HG03442 (cell line): Measurements from ENCODE around the gene ADAMTS15.

Experiments used
- ATAC-seq: cut with Tn5 transposase; IDR thresholded peaks from one replicate; pipeline ENCODE4 v1.9.1; 2021; ENCODE audit warnings: mild to moderate bottlenecking, moderate library complexity; ENCODE audit not compliant: unreplicated experiment

Gene ADAMTS15

DNA sequence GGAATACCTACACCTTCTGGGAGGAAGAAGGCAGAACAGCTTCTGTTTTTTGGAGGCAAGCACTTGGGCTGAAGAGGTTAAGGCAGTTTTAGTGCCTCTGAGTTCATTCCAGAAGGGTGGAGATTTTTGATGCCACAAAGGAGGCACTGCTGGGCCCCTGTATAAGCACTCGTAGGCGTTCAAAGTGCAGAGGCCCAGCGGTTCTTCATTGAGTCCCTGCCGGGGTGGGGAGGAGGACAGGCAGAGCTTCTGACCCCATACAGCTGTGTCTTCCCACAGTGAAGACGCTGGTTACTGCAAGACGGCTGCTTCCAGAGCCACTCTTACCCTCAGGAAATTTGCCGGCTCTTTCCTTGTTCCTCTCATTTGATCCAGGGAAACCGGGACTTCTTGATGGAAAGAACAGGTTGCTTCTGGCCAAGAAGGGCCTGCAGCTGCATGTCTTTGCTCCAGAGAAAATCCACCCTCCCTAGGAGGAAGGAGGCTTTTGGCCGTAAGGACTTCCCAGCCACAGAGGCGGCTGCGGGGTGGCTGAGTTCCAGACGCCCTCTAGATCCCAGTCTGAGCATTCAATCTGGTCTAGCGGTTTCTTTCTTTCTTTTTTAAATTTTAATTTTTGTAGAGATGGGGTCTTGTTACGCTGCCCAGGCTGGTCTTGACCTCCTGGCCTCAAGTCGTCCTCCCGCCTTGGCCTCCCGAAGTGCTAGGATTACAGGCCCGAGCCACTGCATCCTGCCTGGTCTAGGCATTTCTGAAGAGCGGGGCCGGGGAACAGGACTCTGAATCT lies 9.4 kb downstream of the ADAMTS15 start:
- ATAC-seq, result no peak

DNA sequence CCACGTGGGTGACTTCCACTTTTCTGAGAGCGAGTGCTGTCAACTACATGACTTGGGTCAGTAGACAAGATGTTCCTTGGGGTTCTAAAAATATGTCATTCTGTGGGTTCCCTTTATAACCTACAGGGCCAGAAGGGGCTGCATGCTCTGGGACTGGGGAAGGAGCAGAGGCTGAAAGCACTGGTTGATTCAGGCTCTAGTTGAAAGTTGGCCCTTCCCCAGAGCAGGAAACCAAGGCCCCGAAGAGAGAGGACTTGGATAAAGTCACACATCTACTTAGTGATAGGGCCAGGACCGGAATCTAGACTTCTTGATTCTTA lies 9.9 kb downstream of the ADAMTS15 start:
- ATAC-seq, result no peak

DNA sequence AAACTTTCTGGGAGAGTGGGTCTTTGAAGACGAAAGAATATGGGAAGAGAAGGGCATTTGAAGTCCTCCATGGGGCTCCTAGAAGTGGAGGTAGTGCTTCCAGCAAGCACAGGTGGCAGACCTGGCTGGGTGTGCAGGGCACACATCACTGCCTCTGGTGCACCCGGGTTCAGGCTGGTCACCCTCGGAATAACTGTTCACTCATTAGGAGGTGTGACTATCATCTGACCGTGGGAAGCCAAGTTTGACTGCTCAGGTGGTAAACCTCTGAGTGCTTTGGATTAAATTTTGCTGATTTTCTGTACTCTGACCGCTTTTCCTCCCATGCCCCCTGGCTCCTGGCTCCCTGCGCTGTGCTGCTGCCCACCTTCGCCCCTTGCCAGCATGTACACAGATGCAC lies 11.1 kb downstream of the ADAMTS15 start:
- no peak for ATAC-seq

DNA sequence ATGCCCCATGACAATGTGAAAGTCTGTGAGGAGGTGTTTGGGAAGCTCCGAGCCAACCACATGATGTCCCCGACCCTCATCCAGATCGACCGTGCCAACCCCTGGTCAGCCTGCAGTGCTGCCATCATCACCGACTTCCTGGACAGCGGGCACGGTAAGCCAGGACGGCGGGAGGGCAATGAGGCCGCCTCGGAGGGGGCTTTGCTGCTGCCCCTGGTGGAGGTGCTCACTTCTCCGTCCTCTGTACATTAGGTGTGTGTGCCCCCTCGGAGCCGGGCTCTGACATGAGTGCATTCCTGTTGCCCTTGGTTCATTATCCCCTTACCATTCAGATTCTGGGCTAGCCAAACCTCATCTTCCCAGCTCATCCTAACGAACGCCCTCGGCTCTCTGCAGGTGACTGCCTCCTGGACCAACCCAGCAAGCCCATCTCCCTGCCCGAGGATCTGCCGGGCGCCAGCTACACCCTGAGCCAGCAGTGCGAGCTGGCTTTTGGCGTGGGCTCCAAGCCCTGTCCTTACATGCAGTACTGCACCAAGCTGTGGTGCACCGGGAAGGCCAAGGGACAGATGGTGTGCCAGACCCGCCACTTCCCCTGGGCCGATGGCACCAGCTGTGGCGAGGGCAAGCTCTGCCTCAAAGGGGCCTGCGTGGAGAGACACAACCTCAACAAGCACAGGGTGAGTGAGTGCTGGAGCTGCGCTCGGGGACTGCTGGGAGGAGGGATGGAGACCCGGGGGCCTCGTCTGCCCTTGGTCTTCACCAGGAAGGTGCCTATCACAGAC lies 13.8 kb downstream of the ADAMTS15 start:
- ATAC-seq, result no peak

DNA sequence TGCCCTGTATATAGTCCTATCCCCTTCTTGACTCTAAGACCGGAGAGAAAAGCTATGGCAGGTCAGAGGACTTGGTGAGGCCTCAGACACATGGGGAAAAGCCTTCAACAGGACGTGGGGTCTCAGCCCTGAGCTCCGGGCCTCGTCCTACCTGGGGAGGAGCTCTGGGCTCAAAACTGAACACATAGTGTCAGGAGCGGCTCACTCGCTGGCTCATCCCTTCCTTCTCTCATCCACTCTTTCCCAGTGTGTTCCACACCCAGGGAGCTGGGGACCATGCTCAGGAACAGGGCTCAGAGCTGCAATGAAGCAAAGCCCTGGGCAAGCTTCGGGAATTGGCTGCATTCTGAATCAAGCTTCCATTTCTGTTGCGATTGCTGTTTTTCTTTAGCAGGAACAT lies 14.5 kb downstream of the ADAMTS15 start:
- ATAC-seq, result no peak

DNA sequence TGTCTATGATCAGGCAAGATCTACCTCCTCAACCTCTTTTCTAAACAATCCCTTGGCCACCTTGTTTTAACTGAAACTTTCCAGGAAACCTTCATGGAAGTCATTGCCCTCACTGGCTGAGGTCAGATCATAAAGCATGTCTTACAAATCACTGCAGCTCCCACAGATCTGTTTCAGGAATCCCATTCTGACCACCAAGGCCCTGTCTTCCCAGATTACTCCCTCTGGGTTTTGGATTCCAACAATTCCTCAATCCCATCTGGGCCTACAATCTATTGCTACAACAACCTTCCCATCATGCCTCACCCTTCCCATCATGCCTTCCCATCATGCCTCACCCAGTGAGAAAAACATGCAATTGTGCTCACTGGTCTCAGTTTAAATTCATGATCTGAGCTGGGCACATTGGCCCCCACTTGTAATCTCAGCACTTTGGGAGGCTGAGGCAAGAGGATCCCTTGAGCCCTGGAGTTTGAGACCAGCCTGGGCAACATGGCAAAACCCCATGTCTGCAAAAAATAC lies 15.9 kb downstream of the ADAMTS15 start:
- ATAC-seq, result no peak

DNA sequence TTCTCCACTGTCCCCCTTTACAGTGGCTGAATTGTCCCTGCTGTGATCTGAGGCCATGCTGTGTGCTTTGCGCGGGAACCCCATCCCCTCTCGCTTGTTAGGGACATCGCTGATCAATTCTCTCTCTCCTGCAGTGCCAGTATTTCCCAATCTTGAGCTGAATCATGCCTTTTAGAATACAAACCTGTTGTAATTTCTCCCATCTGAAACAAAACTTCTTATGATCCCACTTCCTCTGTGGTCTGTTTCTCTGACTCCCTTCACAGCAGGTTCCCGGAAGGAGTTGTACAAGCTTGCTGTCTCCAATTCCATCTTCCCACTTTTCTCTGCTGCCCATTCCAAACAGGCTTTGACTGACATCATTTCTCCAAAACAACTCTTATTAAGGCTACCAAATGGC lies 16.8 kb downstream of the ADAMTS15 start:
- ATAC-seq, result no peak

DNA sequence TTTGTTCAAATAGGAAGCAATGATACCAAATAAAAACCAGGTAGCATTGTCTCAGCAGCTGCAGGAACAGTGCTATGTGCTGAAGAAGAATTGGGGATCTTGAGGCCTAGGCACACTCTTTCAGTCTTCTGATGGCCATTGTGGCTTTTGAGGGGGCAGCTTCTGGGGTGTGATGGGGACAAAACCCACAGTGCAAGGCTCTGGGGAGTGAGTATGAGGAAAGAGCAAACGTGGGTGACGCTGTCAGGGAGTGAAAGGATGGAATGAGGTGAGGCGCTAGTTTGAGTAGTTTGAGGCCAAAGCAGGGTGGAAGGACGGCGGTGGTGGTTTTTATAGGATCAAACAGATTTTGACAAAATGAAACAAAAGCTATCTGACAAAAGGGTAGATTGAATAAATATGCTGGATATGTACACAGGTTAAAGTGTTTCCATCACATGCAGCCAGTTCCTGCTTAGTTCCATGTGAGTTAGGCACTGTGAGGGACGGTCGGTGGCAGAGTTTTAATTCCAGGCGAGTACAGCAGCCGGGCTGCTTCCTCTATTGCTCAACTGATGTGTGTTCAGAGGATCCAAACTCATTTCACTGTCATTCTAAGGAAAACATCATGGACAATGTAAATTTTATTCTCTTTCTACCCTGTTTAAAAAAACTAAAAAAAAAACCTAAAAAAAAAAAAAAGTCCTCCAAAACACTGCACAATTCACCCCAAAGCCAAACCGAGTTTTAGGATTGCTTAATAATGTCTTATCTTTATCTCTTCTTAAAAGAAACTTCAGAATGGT lies 18.9 kb downstream of the ADAMTS15 start:
- no peak for ATAC-seq

DNA sequence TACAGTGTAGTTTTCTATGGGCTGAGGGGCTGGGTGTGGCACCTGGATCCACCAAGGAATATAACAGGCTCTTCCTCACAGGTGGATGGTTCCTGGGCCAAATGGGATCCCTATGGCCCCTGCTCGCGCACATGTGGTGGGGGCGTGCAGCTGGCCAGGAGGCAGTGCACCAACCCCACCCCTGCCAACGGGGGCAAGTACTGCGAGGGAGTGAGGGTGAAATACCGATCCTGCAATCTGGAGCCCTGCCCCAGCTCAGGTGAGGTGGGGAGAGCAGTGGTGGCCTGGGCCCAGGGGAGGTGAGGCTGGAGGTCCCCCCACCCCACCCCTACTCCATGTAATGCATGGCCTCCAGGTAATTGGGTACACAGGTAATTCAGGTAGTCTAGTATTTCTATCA lies 20.7 kb downstream of the ADAMTS15 start:
- ATAC-seq, result no peak

DNA sequence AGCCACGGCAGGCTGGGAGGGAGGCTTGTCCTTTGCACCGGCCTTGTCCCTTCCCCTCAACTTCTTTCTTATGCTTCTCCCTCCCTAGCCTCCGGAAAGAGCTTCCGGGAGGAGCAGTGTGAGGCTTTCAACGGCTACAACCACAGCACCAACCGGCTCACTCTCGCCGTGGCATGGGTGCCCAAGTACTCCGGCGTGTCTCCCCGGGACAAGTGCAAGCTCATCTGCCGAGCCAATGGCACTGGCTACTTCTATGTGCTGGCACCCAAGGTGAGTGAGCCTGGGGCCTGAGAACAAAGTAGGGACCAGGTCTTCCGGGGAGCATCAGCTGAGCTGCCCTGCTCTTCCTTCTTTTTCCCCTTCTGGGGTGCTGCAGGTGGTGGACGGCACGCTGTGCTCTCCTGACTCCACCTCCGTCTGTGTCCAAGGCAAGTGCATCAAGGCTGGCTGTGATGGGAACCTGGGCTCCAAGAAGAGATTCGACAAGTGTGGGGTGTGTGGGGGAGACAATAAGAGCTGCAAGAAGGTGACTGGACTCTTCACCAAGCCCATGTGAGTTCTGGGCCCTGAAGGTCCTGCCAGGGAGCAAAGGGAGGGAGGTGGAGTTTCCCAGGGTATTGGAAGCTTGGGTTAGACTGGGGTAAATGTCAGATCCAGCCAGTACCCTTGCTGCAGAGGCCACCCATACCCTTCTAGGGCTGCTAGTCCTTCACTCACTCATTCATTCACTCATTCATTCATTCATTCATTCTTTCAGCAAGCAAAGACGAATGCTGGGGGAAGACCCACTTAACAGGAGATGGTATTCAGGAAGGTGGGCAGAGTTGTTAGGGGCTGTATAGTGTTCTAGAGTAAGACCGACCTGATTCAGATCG lies 22.6 kb downstream of the ADAMTS15 start:
- ATAC-seq, result no peak

DNA sequence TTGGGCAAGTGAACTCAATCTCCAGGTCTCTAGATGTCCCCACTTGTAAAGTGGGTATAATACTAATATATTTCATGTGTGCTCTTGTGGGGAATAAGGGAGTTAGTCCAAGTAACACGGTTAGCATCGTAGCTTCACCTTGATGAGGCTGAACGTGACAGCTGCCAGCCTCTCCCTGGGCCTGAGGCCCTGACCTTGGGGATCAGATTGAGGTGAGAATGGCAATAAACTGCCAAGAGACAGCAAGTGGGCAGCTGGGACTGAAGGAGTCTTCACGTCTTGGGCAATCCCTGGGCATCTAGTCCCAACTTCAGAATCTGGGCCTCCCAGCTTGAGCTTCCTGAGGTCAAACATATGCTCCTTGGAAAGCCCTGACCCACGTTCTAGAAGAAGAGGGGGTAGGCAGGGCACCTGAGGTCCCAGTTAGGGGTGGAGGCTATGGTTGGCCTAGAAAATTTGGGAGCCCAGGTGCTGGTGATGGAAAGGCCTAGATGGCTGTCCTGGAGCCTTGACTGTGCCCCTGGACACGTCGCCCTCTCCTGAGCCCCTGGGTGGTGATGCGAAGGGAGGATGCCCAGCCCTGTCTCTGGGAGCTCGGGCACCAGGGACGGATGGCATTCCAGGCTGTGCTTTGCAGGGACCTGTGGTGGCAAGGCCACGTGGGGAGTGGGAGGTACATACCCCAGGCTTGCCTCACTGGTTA lies 23.4 kb downstream of the ADAMTS15 start:
- ATAC-seq, result no peak

DNA sequence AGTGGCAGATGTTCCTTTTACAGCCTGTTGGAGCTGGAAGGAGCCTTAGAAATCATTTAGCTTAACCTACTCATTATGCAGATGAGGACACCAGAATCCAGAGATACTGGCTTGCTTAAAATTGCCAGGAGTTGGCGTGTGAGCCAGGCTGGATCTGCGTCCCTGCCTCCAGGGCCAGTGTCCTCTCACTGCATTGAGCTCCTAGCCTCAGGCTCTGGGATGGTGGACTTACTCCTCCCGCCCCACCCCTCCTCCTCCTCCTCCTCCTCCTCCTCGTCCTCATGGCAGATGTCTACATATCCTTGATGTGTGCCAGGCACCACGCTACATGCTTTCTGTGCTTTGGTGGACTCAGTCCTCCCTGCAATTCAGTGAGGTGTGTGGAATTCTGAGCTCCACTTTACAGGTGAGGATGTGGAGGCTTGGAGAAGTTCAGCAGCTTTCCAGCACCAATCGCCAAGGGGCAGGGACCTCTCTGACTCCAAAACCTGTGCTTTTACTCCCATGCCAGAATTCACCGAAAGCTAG lies 24.1 kb downstream of the ADAMTS15 start:
- no peak for ATAC-seq

DNA sequence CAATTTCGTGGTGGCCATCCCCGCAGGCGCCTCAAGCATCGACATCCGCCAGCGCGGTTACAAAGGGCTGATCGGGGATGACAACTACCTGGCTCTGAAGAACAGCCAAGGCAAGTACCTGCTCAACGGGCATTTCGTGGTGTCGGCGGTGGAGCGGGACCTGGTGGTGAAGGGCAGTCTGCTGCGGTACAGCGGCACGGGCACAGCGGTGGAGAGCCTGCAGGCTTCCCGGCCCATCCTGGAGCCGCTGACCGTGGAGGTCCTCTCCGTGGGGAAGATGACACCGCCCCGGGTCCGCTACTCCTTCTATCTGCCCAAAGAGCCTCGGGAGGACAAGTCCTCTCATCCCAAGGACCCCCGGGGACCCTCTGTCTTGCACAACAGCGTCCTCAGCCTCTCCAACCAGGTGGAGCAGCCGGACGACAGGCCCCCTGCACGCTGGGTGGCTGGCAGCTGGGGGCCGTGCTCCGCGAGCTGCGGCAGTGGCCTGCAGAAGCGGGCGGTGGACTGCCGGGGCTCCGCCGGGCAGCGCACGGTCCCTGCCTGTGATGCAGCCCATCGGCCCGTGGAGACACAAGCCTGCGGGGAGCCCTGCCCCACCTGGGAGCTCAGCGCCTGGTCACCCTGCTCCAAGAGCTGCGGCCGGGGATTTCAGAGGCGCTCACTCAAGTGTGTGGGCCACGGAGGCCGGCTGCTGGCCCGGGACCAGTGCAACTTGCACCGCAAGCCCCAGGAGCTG lies 24.8 kb downstream of the ADAMTS15 start:
- ATAC-seq, result no peak

DNA sequence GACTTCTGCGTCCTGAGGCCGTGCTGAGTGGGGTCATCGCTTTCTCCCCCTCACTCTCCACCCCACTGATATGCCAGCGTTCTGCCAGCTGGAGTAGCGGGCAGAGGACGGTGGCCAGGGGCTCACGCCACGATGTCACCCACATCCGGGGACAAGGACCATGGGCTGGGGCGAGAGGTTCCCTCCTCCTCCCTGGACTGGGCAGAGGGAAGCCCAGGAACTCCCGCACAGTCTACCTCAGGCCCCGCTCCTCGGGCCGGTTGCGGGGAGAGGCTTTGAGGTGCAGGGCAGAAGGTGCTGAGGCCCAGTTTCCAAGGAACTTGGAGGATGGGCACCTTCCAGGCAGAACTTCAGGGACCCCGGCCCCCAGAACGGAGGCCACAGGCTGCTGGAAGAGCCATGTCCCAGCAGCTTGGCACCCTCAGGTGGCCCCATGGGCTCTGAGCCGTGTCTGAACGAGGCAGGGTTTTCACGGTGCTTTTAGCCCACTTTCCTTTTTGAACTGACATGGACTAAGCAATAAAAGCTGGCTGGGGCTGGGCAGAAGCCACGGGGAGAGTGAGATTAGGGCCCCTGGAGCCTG lies 25.4 kb downstream of the ADAMTS15 start:
- no peak for ATAC-seq

DNA sequence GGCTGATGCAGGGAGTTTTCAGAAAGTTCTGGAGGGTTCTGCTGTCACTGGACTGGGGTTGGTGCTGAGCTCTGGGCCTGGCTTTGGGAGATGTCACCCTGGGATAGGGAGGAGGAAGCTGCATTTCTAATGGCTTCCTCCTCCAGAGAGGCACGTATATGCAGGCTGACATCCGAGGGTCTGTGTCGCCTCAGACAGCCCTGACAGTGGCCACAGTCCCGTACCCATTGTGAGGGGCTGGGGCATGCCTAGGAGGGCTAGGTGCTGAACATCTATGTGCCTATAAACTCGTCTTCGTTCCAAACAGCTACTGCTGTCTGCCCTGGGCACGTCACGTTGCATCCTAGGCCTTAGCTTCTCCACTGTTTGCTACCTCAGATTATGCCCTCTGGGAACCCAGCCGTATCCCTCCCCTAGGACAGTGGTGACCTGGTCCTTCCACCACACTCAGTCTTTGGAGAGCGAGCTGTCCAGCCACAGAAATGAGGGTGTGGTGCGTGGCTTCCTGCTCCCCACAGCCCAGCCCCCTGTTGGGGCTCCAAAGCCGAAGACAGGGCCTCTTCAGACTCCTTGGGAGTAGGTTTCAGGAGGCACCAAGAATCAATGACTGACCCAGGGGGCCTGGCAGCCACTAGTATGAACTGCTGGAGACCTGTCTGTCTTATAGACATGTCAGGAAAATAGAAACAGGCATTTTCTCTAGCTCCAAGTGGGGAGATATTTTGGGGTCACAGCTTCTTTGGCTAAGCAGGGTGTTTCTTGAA lies 26.4 kb downstream of the ADAMTS15 start:
- no peak for ATAC-seq

DNA sequence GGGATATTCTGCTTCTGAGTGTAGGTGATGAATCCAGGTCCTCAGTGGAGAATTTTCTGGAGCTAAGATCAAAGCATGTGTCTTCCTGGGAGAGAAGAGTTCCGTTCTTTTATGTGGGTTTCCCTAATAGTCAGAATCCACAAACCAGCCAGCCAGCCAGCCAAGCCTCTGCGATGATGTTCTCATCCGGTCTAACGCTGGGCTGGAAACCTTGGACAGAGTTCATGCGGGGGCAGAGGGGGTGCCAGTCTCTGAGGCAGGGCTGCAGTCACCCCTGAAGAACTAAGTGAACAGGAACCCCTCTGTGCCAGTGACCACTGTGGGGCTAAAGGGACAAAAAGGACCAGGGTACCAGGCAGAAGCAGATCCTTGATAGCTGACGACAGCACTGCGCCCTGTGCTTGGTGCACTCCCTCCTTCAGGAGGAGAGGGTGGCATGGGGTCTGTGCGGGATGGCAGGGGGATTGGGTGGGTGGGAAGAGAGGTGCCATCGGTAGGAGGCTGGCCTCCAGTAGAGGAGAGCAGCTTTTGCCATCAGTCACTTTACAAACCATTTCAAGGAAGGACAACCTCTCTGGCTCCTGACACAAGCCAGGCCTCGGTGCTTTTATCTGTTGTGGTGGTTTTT lies 27.1 kb downstream of the ADAMTS15 start:
- no peak for ATAC-seq

DNA sequence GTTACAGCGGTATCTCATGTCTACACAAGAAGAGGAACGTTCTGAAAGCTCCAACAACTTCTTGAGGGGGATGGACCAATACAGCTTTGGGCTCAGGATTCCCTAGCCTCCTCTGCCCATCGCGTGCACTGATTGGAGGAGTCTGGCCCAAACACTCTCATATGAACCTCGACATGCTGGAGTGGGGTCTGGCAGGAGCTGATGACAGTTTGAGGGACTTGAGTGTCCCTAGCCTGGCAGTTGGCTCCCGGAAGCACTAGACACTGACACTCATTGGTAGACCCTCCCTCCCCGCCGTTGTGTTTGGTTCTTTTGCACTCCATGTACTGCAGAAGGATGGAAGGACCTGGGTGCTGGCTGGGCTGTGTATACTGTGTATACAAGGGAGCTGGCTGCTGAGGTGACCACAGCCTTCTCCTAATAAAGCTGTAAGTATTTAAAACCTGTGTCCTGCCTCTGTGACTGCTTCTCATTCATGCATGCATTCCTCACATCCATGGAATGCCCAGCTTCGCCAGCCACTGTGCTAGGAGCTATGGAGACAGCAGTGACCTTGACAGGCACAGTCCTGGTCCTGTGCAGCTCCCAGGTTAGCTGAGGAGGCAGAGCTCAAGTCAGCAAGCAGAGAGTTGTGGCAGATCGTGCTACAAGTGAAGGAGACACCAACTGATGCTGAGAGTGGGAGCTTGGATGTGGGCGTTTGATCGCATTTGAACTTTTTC lies 27.9 kb downstream of the ADAMTS15 start:
- no peak for ATAC-seq
